Ishikawa (cell line): Measurements from ENCODE around the gene FGD5.

Experiments used
- CEBPB ChIP-seq: IDR thresholded peaks from 2 replicates; pipeline ENCODE4 v1.6.1; 2012
- CREB1 ChIP-seq: IDR thresholded peaks from 2 replicates; pipeline ENCODE4 v1.6.1; 2012; ENCODE audit warnings: low read depth
- EGR1 ChIP-seq: IDR thresholded peaks from 2 replicates; pipeline ENCODE4 v1.6.1; 2012
- EP300 ChIP-seq: IDR thresholded peaks from 2 replicates; pipeline ENCODE4 v1.6.1; 2012; ENCODE audit warnings: borderline replicate concordance
- FOXM1 ChIP-seq: IDR thresholded peaks from 2 replicates; pipeline ENCODE4 v1.6.1; 2012; ENCODE audit warnings: low read depth, borderline replicate concordance
- MAX ChIP-seq: IDR thresholded peaks from 2 replicates; pipeline ENCODE4 v1.6.1; 2012
- RAD21 ChIP-seq: IDR thresholded peaks from 2 replicates; pipeline ENCODE4 v1.6.1; 2012; ENCODE audit warnings: low read depth
- REST ChIP-seq: IDR thresholded peaks from 2 replicates; pipeline ENCODE4 v1.6.1; 2012; ENCODE audit warnings: low read depth, mild to moderate bottlenecking
- TAF1 ChIP-seq: IDR thresholded peaks from 2 replicates; pipeline ENCODE4 v1.6.1; 2012; ENCODE audit warnings: low read depth, mild to moderate bottlenecking
- TCF12 ChIP-seq: IDR thresholded peaks from 2 replicates; pipeline ENCODE4 v1.6.1; 2012; ENCODE audit warnings: low read depth
- TEAD4 ChIP-seq: IDR thresholded peaks from 2 replicates; pipeline ENCODE4 v1.6.1; 2012
- YY1 ChIP-seq: IDR thresholded peaks from 2 replicates; pipeline ENCODE4 v1.6.1; 2012; ENCODE audit warnings: low read depth
- ZBTB7A ChIP-seq: IDR thresholded peaks from 2 replicates; pipeline ENCODE4 v1.6.1; 2012; ENCODE audit warnings: low read depth

GRCh38 chr3:14925729-14926591 is 107.2 kb downstream of the FGD5 start:
- TF ChIP-seq EP300 (no peak), REST (no peak), YY1 (no peak), TEAD4 (no peak), TAF1 (no peak), EGR1 (no peak), MAX (no peak), CREB1 (no peak), FOXM1 (no peak), TCF12 (no peak), ZBTB7A (no peak), CEBPB (no peak), RAD21 (peak; percentile 85)
